ENCODE measurements around the gene ZNF485.

ZNF485 gene

GRCh38 chr10:43645866-43646265 is 39.6 kb downstream of the ZNF485 start:
- no CpG with 5 or more reads among the region's 4 CpGs for WGBS (ENCODE audit: extremely low coverage, insufficient coverage, insufficient read length)
- no peak overlapping the region for H3K4me2 ChIP-seq (ENCODE audit: low read length)

GRCh38 chr10:43647576-43647975 is 41.3 kb downstream of the ZNF485 start:
- H3K9me3 ChIP-seq (ENCODE audit: insufficient read depth, low read depth, low read length) = peaks cover 11% of the 10 kb centered on the region
- WGBS (ENCODE audit: extremely low coverage, insufficient coverage, insufficient read length) = no CpG with 5 or more reads among the region's 6 CpGs
- no peak overlapping the region for H3K18ac ChIP-seq (ENCODE audit: low read length)
- no peak overlapping the region for H2BK12ac ChIP-seq (ENCODE audit: low read length)
- peaks cover 7% of the 10 kb centered on the region for H3K79me1 ChIP-seq (ENCODE audit: low read length)
- H2BK120ac ChIP-seq (ENCODE audit: insufficient read depth, low read length, poor library complexity) = no peak overlapping the region
- no peak overlapping the region for H2AK5ac ChIP-seq (ENCODE audit: low read length)
- H3K27me3 ChIP-seq (ENCODE audit: insufficient read depth, low read length) = peaks cover 2% of the 10 kb centered on the region
- no peak overlapping the region for H4K12ac ChIP-seq (ENCODE audit: low read depth, low read length)
- peaks cover 9 to 17% of the 10 kb centered on the region in 2 experiments for H3K36me3 ChIP-seq (ENCODE audit: control insufficient read depth in 1 of 2, insufficient read depth in 2 of 2, low read length in 2 of 2)
- H3K4ac ChIP-seq (ENCODE audit: low read depth, low read length) = no peak overlapping the region
- H4K91ac ChIP-seq (ENCODE audit: low read depth, low read length) = no peak overlapping the region
- no peak overlapping the region for H2AFZ ChIP-seq (ENCODE audit: insufficient read depth, low read length, poor library complexity)
- H3K4me1 ChIP-seq (ENCODE audit: control insufficient read depth in 1 of 2, insufficient read depth in 2 of 2, low read length in 2 of 2) = peaks cover 0 to 7% of the 10 kb centered on the region in 2 experiments
- H2BK5ac ChIP-seq (ENCODE audit: low read depth, low read length, poor library complexity) = no peak overlapping the region
- H4K8ac ChIP-seq (ENCODE audit: low read depth, low read length) = no peak overlapping the region
- H3K23ac ChIP-seq (ENCODE audit: low read length) = no peak overlapping the region
- peak; percentile 75 to 85 for DNase-seq
- no peak overlapping the region for H3K4me2 ChIP-seq (ENCODE audit: low read length)
- no peak overlapping the region for H3K27ac ChIP-seq (ENCODE audit: low read depth, low read length)
- no peak overlapping the region for H3K14ac ChIP-seq (ENCODE audit: low read length)
- no peak overlapping the region for H3K4me3 ChIP-seq (ENCODE audit: low read depth, low read length)
- H3K79me2 ChIP-seq (ENCODE audit: control insufficient read depth, insufficient read depth, low read length, poor library complexity) = peaks cover 5% of the 10 kb centered on the region
- H3K9ac ChIP-seq (ENCODE audit: low read length) = no peak overlapping the region

More at GRCh38 chr10:43645866-43646265, 39.6 kb downstream of the ZNF485 start:
- peaks cover 0 to 7% of the 10 kb centered on the region in 2 experiments for H3K4me1 ChIP-seq (ENCODE audit: control insufficient read depth in 1 of 2, insufficient read depth in 2 of 2, low read length in 2 of 2)
- no peak overlapping the region for H4K91ac ChIP-seq (ENCODE audit: low read depth, low read length)
- no peak overlapping the region for H3K23ac ChIP-seq (ENCODE audit: low read length)
- H3K9ac ChIP-seq (ENCODE audit: low read length) = no peak overlapping the region
- H3K4ac ChIP-seq (ENCODE audit: low read depth, low read length) = no peak overlapping the region
- DNase-seq = peak; percentile 66 to 72
- H3K79me1 ChIP-seq (ENCODE audit: low read length) = peaks cover 7% of the 10 kb centered on the region
- H2BK12ac ChIP-seq (ENCODE audit: low read length) = no peak overlapping the region
- H3K18ac ChIP-seq (ENCODE audit: low read length) = no peak overlapping the region
- peaks cover 11 to 17% of the 10 kb centered on the region in 2 experiments for H3K36me3 ChIP-seq (ENCODE audit: control insufficient read depth in 1 of 2, insufficient read depth in 2 of 2, low read length in 2 of 2)
- H2AK5ac ChIP-seq (ENCODE audit: low read length) = no peak overlapping the region
- H3K27ac ChIP-seq (ENCODE audit: low read depth, low read length) = no peak overlapping the region
- peaks cover 5% of the 10 kb centered on the region for H3K79me2 ChIP-seq (ENCODE audit: control insufficient read depth, insufficient read depth, low read length, poor library complexity)
- H2AFZ ChIP-seq (ENCODE audit: insufficient read depth, low read length, poor library complexity) = no peak overlapping the region
- no peak overlapping the region for H4K12ac ChIP-seq (ENCODE audit: low read depth, low read length)
- H3K14ac ChIP-seq (ENCODE audit: low read length) = no peak overlapping the region
- no peak overlapping the region for H4K8ac ChIP-seq (ENCODE audit: low read depth, low read length)
- H2BK120ac ChIP-seq (ENCODE audit: insufficient read depth, low read length, poor library complexity) = no peak overlapping the region
- H3K27me3 ChIP-seq (ENCODE audit: insufficient read depth, low read length) = peaks cover 2% of the 10 kb centered on the region
- H2BK5ac ChIP-seq (ENCODE audit: low read depth, low read length, poor library complexity) = no peak overlapping the region
- no peak overlapping the region for H3K4me3 ChIP-seq (ENCODE audit: low read depth, low read length)
- H3K9me3 ChIP-seq (ENCODE audit: insufficient read depth, low read depth, low read length) = peaks cover 15% of the 10 kb centered on the region

DNA sequence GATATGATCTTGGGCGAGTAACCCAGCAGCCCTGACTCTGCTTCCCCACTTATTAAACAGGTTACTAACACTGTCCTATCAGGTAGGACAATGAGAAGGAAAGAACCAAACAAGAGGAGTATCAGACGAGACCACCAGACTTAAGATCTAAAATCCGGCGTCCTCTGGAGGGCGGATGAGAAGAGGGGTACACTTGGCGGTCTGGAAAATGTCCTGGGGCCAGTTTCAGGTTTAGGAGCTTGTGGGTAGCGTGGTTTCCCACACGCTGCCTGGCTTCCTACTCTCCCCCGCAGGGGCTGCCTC is 41.8 kb downstream of the ZNF485 start:
- peak in 1 of 2 donors; percentile 6 for DNase-seq
- no peak overlapping the region for H2AK5ac ChIP-seq (ENCODE audit: low read length)

DNA sequence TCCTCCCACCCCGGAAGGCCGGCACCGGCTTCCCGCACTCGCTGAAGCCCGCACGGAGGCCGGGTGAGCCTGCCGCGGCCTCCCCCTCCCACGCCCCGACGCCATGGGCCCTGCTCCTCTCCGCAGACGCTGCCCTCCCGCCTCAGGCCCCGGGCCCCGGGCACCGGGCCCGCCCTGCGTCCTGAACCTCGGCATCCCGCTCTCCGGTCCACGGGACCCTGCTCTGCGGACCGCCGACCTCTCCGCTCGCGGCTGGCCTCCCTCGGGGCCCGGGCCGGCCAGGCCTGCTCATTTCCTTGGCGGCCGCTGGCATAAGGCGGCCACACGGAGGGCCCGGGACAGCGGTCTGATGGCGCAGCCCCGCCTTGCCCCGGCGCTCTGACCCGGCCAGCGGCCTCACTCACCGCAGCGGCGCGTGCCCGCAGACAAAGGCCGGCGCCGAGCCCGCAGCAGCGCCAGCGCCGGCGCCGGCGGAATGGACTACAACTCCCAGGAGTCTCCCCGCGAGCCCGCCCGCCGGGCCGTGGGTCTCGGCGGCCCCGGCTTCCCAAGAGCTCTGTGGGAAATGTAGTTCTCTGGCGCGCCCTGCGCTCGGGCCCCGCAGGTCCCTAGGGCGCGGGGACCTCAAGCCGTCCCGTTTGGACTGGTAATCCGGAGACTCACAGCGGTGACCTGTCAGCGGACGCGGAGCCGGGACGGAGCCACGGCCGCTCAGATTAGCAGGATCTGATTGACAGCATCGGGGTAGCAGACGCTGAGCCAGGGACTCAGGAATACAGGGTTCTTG is 42.4 kb downstream of the ZNF485 start, which contains the start of gene ZNF32:
TSS of gene ZNF32 (minus strand) at position 484 of the 787 bp plus-strand sequence. CDS start 2,748 bp downstream, outside the sequence.
- Histone ChIP-seq H3K4me2 (ENCODE audit: low read length) (peak within 1 kb of the TSS; percentile 84), H3K18ac (ENCODE audit: low read length) (peak within 1 kb of the TSS; percentile 76), H3K27ac (ENCODE audit: low read depth, low read length) (no peak within 1 kb of the TSS), H2BK12ac (ENCODE audit: low read length) (peak within 1 kb of the TSS; percentile 8), H3K4me1 (ENCODE audit: control insufficient read depth in 1 of 2, insufficient read depth in 2 of 2, low read length in 2 of 2) (peaks cover 0 to 7% of the 10 kb centered on the region in 2 experiments), H3K79me1 (ENCODE audit: low read length) (peaks cover 7% of the 10 kb centered on the region), H4K12ac (ENCODE audit: low read depth, low read length) (peak within 1 kb of the TSS; percentile 97), H2AFZ (ENCODE audit: insufficient read depth, low read length, poor library complexity) (peak within 1 kb of the TSS; percentile 92), H2BK120ac (ENCODE audit: insufficient read depth, low read length, poor library complexity) (peak within 1 kb of the TSS; percentile 70), H3K23ac (ENCODE audit: low read length) (no peak within 1 kb of the TSS), H3K9ac (ENCODE audit: low read length) (peak within 1 kb of the TSS; percentile 96), H3K4ac (ENCODE audit: low read depth, low read length) (peak within 1 kb of the TSS; percentile 75), H2AK5ac (ENCODE audit: low read length) (peak within 1 kb of the TSS; percentile 24), H3K14ac (ENCODE audit: low read length) (peak within 1 kb of the TSS; percentile 92), H3K4me3 (ENCODE audit: low read depth, low read length) (peak within 1 kb of the TSS; percentile 91), H3K36me3 (ENCODE audit: control insufficient read depth in 1 of 2, insufficient read depth in 2 of 2, low read length in 2 of 2) (peaks cover 9 to 17% of the 10 kb centered on the region in 2 experiments), H3K79me2 (ENCODE audit: control insufficient read depth, insufficient read depth, low read length, poor library complexity) (peaks cover 5% of the 10 kb centered on the region), H3K27me3 (ENCODE audit: insufficient read depth, low read length) (peaks cover 2% of the 10 kb centered on the region), H3K9me3 (ENCODE audit: insufficient read depth, low read depth, low read length) (peaks cover 11% of the 10 kb centered on the region), H2BK5ac (ENCODE audit: low read depth, low read length, poor library complexity) (peak within 1 kb of the TSS; percentile 26), H4K8ac (ENCODE audit: low read depth, low read length) (peak within 1 kb of the TSS; percentile 98), H4K91ac (ENCODE audit: low read depth, low read length) (peak within 1 kb of the TSS; percentile 89)
- DNase-seq = peak; percentile 90 to 95
- WGBS (ENCODE audit: extremely low coverage, insufficient coverage, insufficient read length) = no CpG with 5 or more reads among the region's 90 CpGs

More for the DNA sequence above, 41.8 kb downstream of the ZNF485 start:
- Histone ChIP-seq H3K4me3 (ENCODE audit: low read depth, low read length) (peak overlapping the region; percentile 91), H3K79me2 (ENCODE audit: control insufficient read depth, insufficient read depth, low read length, poor library complexity) (peaks cover 5% of the 10 kb centered on the region), H2BK120ac (ENCODE audit: insufficient read depth, low read length, poor library complexity) (peak overlapping the region; percentile 70), H3K9ac (ENCODE audit: low read length) (peak overlapping the region; percentile 96), H3K4me2 (ENCODE audit: low read length) (peak overlapping the region; percentile 84), H3K9me3 (ENCODE audit: insufficient read depth, low read depth, low read length) (peaks cover 11% of the 10 kb centered on the region), H2BK12ac (ENCODE audit: low read length) (no peak overlapping the region), H3K27ac (ENCODE audit: low read depth, low read length) (no peak overlapping the region), H3K79me1 (ENCODE audit: low read length) (peaks cover 7% of the 10 kb centered on the region), H2AFZ (ENCODE audit: insufficient read depth, low read length, poor library complexity) (peak overlapping the region; percentile 92), H3K27me3 (ENCODE audit: insufficient read depth, low read length) (peaks cover 2% of the 10 kb centered on the region), H3K36me3 (ENCODE audit: control insufficient read depth in 1 of 2, insufficient read depth in 2 of 2, low read length in 2 of 2) (peaks cover 9 to 17% of the 10 kb centered on the region in 2 experiments), H4K12ac (ENCODE audit: low read depth, low read length) (peak overlapping the region; percentile 97), H3K4me1 (ENCODE audit: control insufficient read depth in 1 of 2, insufficient read depth in 2 of 2, low read length in 2 of 2) (peaks cover 0 to 7% of the 10 kb centered on the region in 2 experiments), H2BK5ac (ENCODE audit: low read depth, low read length, poor library complexity) (no peak overlapping the region), H3K14ac (ENCODE audit: low read length) (peak overlapping the region; percentile 92), H3K23ac (ENCODE audit: low read length) (no peak overlapping the region), H3K4ac (ENCODE audit: low read depth, low read length) (peak overlapping the region; percentile 75), H4K8ac (ENCODE audit: low read depth, low read length) (peak overlapping the region; percentile 98), H3K18ac (ENCODE audit: low read length) (peak overlapping the region; percentile 76), H4K91ac (ENCODE audit: low read depth, low read length) (peak overlapping the region; percentile 89)
- no CpG with 5 or more reads among the region's 9 CpGs for WGBS (ENCODE audit: extremely low coverage, insufficient coverage, insufficient read length)
